MM.1S (cell line): Measurements from ENCODE around the gene RNF6.
"Not testable (repeated sequence)": the region's sequence is repeated elsewhere in the genome, so short reads cannot be mapped to it uniquely, and the experiment has no call there.

ENCODE experiments used
- DNase-seq: peaks from one replicate; pipeline ENCODE4 v3.0.0-alpha.2; 2015
- H2AFZ ChIP-seq: fragments of 300-600 bp; sonication (generic); 2 replicates; pipeline ENCODE4 v1.6.0; 2016; ENCODE audit warnings: antibody characterized with exemption, low read length
- H3F3A ChIP-seq: fragments of 300-600 bp; sonication (generic); 2 replicates; pipeline ENCODE4 v1.6.1; 2016; ENCODE audit warnings: mild to moderate bottlenecking, antibody characterized with exemption, low read length, moderate library complexity, mixed read lengths; ENCODE audit not compliant: insufficient read depth
- H3K27ac ChIP-seq: fragments of 300-600 bp; sonication (generic); 2 replicates; pipeline ENCODE4 v1.5.1; 2016; ENCODE audit warnings: mild to moderate bottlenecking, low read length
- H3K27me3 ChIP-seq: fragments of 300-600 bp; sonication (generic); replicated peaks from 2 replicates; pipeline ENCODE4 v1.6.0; 2016; ENCODE audit warnings: low read length; ENCODE audit not compliant: insufficient read depth
- H3K36me3 ChIP-seq: fragments of 300-600 bp; sonication (generic); replicated peaks from 2 replicates; pipeline ENCODE4 v1.6.1; 2016; ENCODE audit warnings: mild to moderate bottlenecking, low read length, mixed read lengths; ENCODE audit not compliant: insufficient read depth
- H3K4me1 ChIP-seq: fragments of 300-600 bp; sonication (generic); 2 replicates; pipeline ENCODE4 v1.6.1; 2016; ENCODE audit warnings: low read length, mixed read lengths
- H3K4me2 ChIP-seq: fragments of 300-600 bp; sonication (generic); 2 replicates; pipeline ENCODE4 v1.6.0; 2016; ENCODE audit warnings: low read depth, low read length
- H3K4me3 ChIP-seq: fragments of 300-600 bp; sonication (generic); 2 replicates; pipeline ENCODE4 v1.5.1; 2016; ENCODE audit warnings: low read length, mixed read lengths
- H3K79me2 ChIP-seq: fragments of 300-600 bp; sonication (generic); 2 replicates; pipeline ENCODE4 v1.6.1; 2016; ENCODE audit warnings: mixed run types, low read length, mixed read lengths
- H3K9ac ChIP-seq: fragments of 300-600 bp; sonication (generic); 2 replicates; pipeline ENCODE4 v1.6.1; 2016; ENCODE audit warnings: low read length, mixed read lengths
- H3K9me2 ChIP-seq: fragments of 300-600 bp; sonication (generic); replicated peaks from 2 replicates; pipeline ENCODE4 v1.6.1; 2016; ENCODE audit warnings: mild to moderate bottlenecking, low read length, mixed read lengths; ENCODE audit not compliant: insufficient read depth
- H3K9me3 ChIP-seq: fragments of 300-600 bp; sonication (generic); replicated peaks from 2 replicates; pipeline ENCODE4 v1.6.1; 2016; ENCODE audit warnings: mild to moderate bottlenecking, low read length, mixed read lengths; ENCODE audit not compliant: insufficient read depth
- H4K20me1 ChIP-seq: fragments of 300-600 bp; sonication (generic); 2 replicates; pipeline ENCODE4 v1.6.1; 2016; ENCODE audit warnings: mild to moderate bottlenecking, low read length, moderate library complexity, mixed read lengths; ENCODE audit not compliant: insufficient read depth
- CTCF ChIP-seq: fragments of 300-600 bp; sonication (generic); IDR thresholded peaks from 2 replicates; pipeline ENCODE4 v1.5.1; 2016; ENCODE audit warnings: antibody characterized with exemption, low read length, mixed read lengths
- EZH2 ChIP-seq: fragments of 300-600 bp; sonication (generic); optimal IDR thresholded peaks from 2 replicates; pipeline ENCODE3; 2017; ENCODE audit warnings: low read depth, mild to moderate bottlenecking, antibody characterized with exemption, low read length, mixed read lengths
- EZH2phosphoT487 ChIP-seq: fragments of 300-600 bp; sonication (generic); IDR thresholded peaks from 2 replicates; pipeline ENCODE4 v1.6.1; 2018; ENCODE audit warnings: antibody characterized with exemption, low read length

The RNF6 gene

DNA sequence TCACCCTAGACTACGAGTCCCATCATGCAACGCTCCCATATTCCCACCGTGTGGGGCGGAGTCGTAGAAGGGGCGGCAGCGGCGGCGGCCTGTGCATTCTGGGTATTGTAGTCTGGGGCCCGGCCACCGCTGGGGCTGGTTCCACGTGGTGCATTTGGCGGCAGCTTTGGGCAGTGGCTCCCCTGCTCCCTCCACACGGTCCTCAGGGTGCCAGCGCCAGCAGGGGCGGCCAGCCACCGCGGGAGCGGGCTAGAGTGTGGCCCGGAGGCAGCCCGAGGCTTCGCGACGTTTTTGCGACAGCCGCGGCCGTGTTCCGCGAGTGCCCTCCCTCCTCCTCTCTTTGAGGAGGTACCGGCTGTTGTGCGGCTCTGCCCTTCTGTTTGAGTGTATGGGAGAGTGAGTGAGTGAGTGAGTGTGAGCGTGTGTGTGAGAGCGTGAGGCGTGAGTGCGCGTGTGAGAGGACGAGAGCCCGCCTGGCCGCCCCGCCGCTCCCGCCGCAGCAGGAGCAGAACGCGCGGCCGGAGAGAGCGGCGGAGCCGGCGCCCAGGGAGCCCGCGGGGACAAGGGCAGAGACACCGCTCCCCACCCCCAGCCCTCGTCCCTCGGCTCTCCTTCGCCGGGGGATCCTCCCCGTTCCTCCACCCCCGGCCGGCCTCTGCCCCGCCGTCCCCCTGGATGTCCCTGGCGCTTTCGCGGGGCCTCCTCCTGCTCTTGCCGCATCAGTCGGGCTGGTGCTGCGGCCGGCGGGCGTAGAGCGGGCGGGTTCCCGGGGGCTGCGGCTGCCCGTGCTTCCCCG lies 31.9 kb upstream of the RNF6 start, which contains the start of gene CDK8:
Gene CDK8 (plus strand): TSS at position 343 of the 796 bp plus-strand sequence. CDS start 513 bp downstream, outside the sequence.
- no peaks in the 10 kb centered on the region for H3K27me3 ChIP-seq
- no peaks in the 10 kb centered on the region for H3K4me1 ChIP-seq
- peaks cover 42% of the 10 kb centered on the region for H3K79me2 ChIP-seq
- TF ChIP-seq EZH2phosphoT487: no peak
- TF ChIP-seq EZH2: no peak
- no peak for TF ChIP-seq CTCF
- H2AFZ ChIP-seq: peak within 1 kb of the TSS; percentile 84
- H3K9me3 ChIP-seq: no peaks in the 10 kb centered on the region
- H3K4me2 ChIP-seq: peak within 1 kb of the TSS; percentile 63
- H3K9me2 ChIP-seq: no peaks in the 10 kb centered on the region
- peak; percentile 77 for DNase-seq
- H3K4me3 ChIP-seq: peak within 1 kb of the TSS; percentile 71
- peak within 1 kb of the TSS; percentile 94 for H3K27ac ChIP-seq
- no peaks in the 10 kb centered on the region for H4K20me1 ChIP-seq
- no peaks in the 10 kb centered on the region for H3F3A ChIP-seq
- peak within 1 kb of the TSS; percentile 85 for H3K9ac ChIP-seq
- H3K36me3 ChIP-seq: no peaks in the 10 kb centered on the region

- Histone ChIP-seq H3K4me2 (peak overlapping the region; percentile 61), H3K27me3 (no peaks in the 10 kb centered on the region), H3K79me2 (peaks cover 35% of the 10 kb centered on the region), H3K9ac (peak overlapping the region; percentile 85; the same call in 1 of the 2 replicates), H3K36me3 (no peaks in the 10 kb centered on the region), H3K4me1 (no peaks in the 10 kb centered on the region), H3K9me2 (no peaks in the 10 kb centered on the region), H3K27ac (peak overlapping the region; percentile 94; the same call in 1 of the 2 replicates), H2AFZ (peak overlapping the region; percentile 84), H3K4me3 (peak overlapping the region; percentile 71), H4K20me1 (no peaks in the 10 kb centered on the region), H3F3A (no peaks in the 10 kb centered on the region), H3K9me3 (no peaks in the 10 kb centered on the region)
- TF ChIP-seq CTCF (no peak), EZH2phosphoT487 (no peak), EZH2 (no peak)
- DNase-seq: no peak
Measured at GRCh38 chr13:26253262-26253786, 31.2 kb upstream of the RNF6 start.

GRCh38 chr13:26252006-26252405 lies 29.9 kb upstream of the RNF6 start:
- H3K9me3 ChIP-seq, H4K20me1 ChIP-seq, H3K36me3 ChIP-seq, DNase-seq, H3K4me3 ChIP-seq, H3K9me2 ChIP-seq, H3K4me1 ChIP-seq, H3K4me2 ChIP-seq, H3K9ac ChIP-seq, H3F3A ChIP-seq, H3K27me3 ChIP-seq, H2AFZ ChIP-seq, H3K27ac ChIP-seq: not testable (repeated sequence)
- peaks cover 22% of the 10 kb centered on the region for H3K79me2 ChIP-seq

- H3K4me2 ChIP-seq: no peak overlapping the region
Measured at GRCh38 chr13:26249551-26249950, 27.4 kb upstream of the RNF6 start.

More at GRCh38 chr13:26249551-26249950, 27.4 kb upstream of the RNF6 start:
- no peak overlapping the region for H3K4me3 ChIP-seq
- no peaks in the 10 kb centered on the region for H3K9me3 ChIP-seq
- H3K9ac ChIP-seq: no peak overlapping the region
- no peaks in the 10 kb centered on the region for H3F3A ChIP-seq
- H3K4me1 ChIP-seq: no peaks in the 10 kb centered on the region
- H2AFZ ChIP-seq: no peak overlapping the region
- no peaks in the 10 kb centered on the region for H3K27me3 ChIP-seq
- TF ChIP-seq EZH2 (no peak), EZH2phosphoT487 (no peak), CTCF (no peak)
- no peak for DNase-seq
- H3K36me3 ChIP-seq: no peaks in the 10 kb centered on the region
- no peak overlapping the region for H3K27ac ChIP-seq
- H4K20me1 ChIP-seq: no peaks in the 10 kb centered on the region
- H3K79me2 ChIP-seq: no peaks in the 10 kb centered on the region
- H3K9me2 ChIP-seq: no peaks in the 10 kb centered on the region
